HG02840 (cell line): ENCODE measurements around the gene CTNNA3.
"Not testable (repeated sequence)": the region's sequence is repeated elsewhere in the genome, so short reads cannot be mapped to it uniquely, and the experiment has no call there.

Source experiments
- ATAC-seq: cut with Tn5 transposase; IDR thresholded peaks from one replicate; pipeline ENCODE4 v1.9.1; 2021; ENCODE audit warnings: mild to moderate bottlenecking, moderate library complexity, moderate number of reproducible peaks; ENCODE audit not compliant: unreplicated experiment, low FRiP score

Gene CTNNA3

GRCh38 chr10:67386841-67387533, 309.0 kb downstream of the CTNNA3 start:
- not testable (repeated sequence) for ATAC-seq

- ATAC-seq, result no peak
These were observed 309.7 kb downstream of the CTNNA3 start for GRCh38 chr10:67386260-67386659.

DNA sequence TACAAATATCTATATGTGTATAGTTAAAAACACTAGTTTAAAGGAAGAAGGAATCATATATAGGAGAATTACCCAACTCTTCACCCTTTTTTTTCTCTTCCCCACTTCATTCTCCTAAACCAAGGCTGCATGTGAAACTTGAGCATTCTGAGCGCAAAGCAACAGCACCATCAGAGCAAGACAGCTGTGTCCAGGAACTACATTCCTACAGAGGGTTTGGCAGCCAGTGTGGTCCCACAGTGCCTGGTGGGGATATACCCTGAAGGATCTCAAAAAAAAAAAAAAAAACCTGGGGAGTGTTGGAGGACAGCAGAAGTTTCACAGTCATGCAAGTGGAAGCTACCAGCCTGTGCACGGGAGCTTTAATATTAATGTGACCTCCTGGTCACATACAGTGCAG, 310.4 kb downstream of the CTNNA3 start:
- ATAC-seq, result no peak

GRCh38 chr10:67385089-67385488, 310.9 kb downstream of the CTNNA3 start:
- ATAC-seq, result no peak

GRCh38 chr10:67331121-67331910, 364.7 kb downstream of the CTNNA3 start:
- no peak for ATAC-seq

- no peak for ATAC-seq
These were observed 368.1 kb downstream of the CTNNA3 start for GRCh38 chr10:67327626-67328535.

- no peak for ATAC-seq
These were observed 376.0 kb downstream of the CTNNA3 start for GRCh38 chr10:67319976-67320375.

DNA sequence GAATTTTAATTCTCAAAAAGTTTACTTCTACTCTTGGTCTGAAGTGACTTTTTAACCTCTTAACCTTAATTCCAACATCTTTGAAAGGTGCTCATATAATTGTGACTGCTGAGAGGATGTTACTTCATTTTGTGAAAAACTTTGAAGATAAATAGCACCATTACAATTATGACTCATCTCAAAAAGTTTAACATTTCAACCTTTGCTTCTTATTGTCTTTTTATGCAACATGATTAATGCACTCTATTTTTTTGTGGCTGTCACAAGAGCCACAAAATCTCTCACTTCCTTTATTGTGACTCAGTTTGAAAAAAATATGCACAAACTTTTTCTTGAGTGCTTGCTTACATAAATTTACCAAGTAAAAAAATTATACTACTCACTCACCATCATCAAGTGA, 387.1 kb downstream of the CTNNA3 start:
- no peak for ATAC-seq

DNA sequence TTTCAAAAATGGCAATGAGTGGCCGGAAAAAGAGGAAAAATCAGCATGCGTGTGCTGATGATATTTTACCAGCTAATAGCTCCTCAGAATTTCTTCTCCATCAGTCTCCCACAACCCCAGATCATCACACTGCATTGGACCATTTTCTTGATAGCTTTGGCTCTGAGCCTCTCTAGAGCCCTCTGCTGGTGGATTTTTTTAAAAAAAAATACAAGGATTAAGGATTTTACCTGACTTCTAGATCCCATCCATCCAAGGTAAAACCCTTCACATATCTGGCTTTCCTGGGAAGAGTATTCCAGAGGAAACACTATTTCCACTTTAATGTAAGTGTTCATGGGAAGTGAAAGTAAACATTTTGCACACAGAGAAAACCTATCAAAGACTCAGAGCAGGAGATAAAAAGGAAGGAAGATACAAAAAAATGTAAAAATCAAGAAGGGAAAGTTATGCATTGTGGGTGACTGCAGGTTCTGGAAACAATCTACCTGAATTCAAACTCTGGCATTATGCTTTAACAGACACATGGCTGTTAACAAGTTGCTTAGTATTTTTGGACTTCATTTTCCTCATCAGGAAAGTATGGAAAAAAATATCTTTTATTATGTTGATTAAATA, 389.3 kb downstream of the CTNNA3 start:
- no peak for ATAC-seq

GRCh38 chr10:67302701-67303100, 393.3 kb downstream of the CTNNA3 start:
- no peak for ATAC-seq

- no peak for ATAC-seq
These were observed 396.2 kb downstream of the CTNNA3 start for GRCh38 chr10:67299761-67300160.

- no peak for ATAC-seq
These were observed 398.3 kb downstream of the CTNNA3 start for GRCh38 chr10:67297637-67298181.

DNA sequence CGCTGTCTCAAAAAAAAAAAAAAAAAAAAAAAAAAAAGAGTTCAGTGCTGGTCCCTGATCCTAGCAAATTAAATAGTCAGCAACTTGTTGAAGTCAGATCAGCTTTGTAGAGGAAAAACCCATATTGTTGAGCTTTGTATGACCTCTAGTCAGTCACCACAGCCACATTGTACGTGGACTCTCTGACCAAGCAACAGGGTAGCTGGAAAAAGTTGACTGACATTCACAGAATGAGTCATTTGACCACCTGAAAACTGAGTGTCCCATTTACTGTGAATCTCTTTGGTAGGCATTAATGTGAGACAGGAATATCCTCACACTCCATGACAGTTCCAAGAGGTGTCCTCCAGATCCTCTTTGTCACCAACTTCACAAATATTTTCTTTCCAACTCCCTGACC, 399.1 kb downstream of the CTNNA3 start:
- no peak for ATAC-seq

DNA sequence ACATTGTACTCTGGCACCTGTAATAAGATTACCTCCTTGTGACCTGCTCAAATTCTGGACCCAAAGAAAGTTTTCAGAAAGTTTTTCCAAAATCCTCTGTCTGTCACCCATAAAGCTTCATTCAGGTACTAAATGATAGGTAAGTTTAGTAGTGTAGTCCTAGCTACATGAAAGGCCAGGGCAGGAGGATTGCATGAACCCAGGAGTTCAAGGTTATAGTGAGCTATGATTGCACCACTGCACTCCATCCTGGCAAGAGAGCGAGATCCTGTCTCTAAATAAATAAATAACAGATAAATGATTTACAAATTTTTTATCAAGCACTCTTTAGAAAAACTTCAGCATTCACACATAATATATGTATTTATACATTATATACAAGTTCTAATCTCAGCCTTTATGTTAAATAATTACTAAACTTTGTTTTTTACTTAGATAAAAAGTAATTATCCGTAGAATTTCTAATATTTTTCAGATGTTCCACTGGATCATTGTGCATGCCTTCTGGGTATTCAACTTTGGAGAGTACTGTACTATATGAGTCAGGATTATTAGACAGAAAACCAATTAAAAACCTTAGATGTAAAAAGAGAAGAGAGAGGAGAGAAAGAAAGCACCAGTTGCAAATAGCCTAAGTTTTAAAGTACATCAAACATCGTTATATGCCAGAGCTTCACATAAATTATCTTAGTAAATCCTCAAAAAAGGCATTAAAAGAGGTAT, 407.1 kb downstream of the CTNNA3 start:
- no peak for ATAC-seq

DNA sequence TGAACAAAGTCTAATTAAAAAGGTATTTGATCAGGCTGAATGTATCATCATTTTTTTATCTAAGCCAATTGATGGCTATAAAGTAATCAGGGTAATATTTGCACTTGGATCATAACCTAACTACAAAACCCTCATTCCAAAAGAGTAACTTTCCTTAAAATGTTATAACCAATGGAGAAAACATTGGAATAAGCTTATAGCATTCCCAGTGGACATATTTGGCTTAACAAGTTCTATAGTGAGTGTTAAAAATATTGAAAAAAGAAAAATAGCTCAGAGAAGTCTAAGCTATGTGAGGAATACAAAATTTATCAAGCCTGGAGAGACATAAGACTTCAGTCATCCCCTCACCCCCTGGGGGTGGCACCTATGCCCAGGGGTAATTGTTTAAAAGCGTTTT, 411.4 kb downstream of the CTNNA3 start:
- no peak for ATAC-seq

GRCh38 chr10:67282871-67283270, 413.1 kb downstream of the CTNNA3 start:
- no peak for ATAC-seq

GRCh38 chr10:67280405-67280804, 415.6 kb downstream of the CTNNA3 start:
- ATAC-seq, result no peak

DNA sequence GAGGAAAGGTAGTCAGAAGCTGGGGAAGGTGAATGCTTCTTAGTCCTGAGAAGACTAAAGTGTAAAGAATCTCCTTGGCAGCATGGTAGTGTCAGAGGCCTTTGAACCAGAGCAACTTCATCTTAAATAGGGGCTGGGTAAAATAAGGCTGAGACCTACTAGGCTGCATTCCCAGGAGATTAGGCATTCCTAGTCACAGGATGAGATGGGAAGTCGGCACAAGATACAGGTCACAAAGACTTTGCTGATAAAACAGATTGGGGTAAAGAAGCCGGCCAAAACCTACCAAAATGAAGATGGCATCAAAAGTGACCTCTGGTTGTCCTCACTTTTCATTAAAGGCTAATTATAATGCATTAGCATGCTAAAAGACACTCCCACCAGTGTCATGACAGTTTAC, 418.6 kb downstream of the CTNNA3 start:
- ATAC-seq, result no peak

- no peak for ATAC-seq
These were observed 426.2 kb downstream of the CTNNA3 start for GRCh38 chr10:67269828-67270227.

DNA sequence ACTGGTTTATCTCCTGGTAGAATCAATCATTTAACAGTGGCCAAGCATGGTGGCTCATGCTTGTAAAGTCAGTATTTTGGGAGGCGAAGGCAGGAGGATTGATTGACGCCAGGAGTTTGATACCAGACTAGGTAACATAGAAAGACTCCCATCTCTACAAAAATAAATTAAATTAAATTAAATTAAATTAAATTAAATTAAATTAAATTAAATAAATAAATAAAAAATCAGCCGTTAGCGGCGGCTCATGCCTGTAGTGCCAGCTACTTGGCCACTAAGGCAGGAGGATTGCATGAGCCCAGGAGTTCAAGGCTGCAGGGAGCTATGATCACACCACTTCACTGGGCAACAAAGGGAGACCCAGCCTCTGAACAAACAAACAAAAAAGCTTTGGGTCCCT, 427.8 kb downstream of the CTNNA3 start:
- no peak for ATAC-seq
